ENCODE measurements around the gene PKP3.

- TF ChIP-seq CTCF (IDR thresholded peaks at IDR 0.05 in 8 of 11, conservative IDR thresholded peaks at IDR 0.05 in 3 of 11): no peak
- no peak for TF ChIP-seq POLR2AphosphoS5 (IDR thresholded peaks at IDR 0.05)
Measured at GRCh38 chr11:452203-452744, 58.3 kb downstream of the PKP3 start.

All from spleen (tissue), 7 donors.